ENCODE measurements around the gene RASGRP3. TPM values are rescaled to one million over a fixed set of nuclear protein-coding genes. Genes with fewer than 3 reads are reported as not detected.

Gene RASGRP3
- total and polyA plus RNA-seq, 2 donors (not counting 1 experiment from before 2014, with no cell fraction given) = 0.50 to 6.1 TPM

GRCh38 chr2:33606622-33607021 is 130.2 kb downstream of the RASGRP3 start:
- Histone ChIP-seq H2AFZ (ENCODE audit: low read length) (no peak overlapping the region), H3K4me2 (ENCODE audit: extremely low read depth, insufficient read depth, low read length) (no peak overlapping the region), H3K9me3 (ENCODE audit: control insufficient read depth, insufficient read depth, low read depth, low read length) (no peaks in the 10 kb centered on the region), H3K79me2 (ENCODE audit: control insufficient read depth, insufficient read depth, low read length) (no peaks in the 10 kb centered on the region), H4K20me1 (ENCODE audit: control insufficient read depth, extremely low read depth, insufficient read depth, low read length) (no peaks in the 10 kb centered on the region), H3K27ac (ENCODE audit: insufficient read depth, low read length) (no peak overlapping the region), H3K9ac (ENCODE audit: insufficient read depth, low read length) (no peak overlapping the region), H3K36me3 (ENCODE audit: control insufficient read depth, insufficient read depth, low read length) (no peaks in the 10 kb centered on the region), H3K27me3 (ENCODE audit: control insufficient read depth, insufficient read depth, low read length) (no peaks in the 10 kb centered on the region), H3K4me3 (replicated peaks in 1 of 4; ENCODE audit: control extremely low read depth in 1 of 4, insufficient read depth in 1 of 4, low read depth in 3 of 4, low read length in 4 of 4) (no peak overlapping the region), H3K4me1 (ENCODE audit: control insufficient read depth, extremely low read depth, insufficient read depth, low read length) (no peaks in the 10 kb centered on the region)
- no peak for TF ChIP-seq CTCF (conservative IDR thresholded peaks at IDR 0.05 in 1 of 2, IDR thresholded peaks at IDR 0.05 in 1 of 2; ENCODE audit: low read depth in 1 of 2, low read length in 2 of 2)
- no peak for TF ChIP-seq EZH2 (IDR thresholded peaks at IDR 0.05; ENCODE audit: low read length, missing control alignments)
- no peak for DNase-seq (ENCODE audit: low read depth in 2 of 2)

GRCh38 chr2:33607251-33607721 is 130.8 kb downstream of the RASGRP3 start:
- H2AFZ ChIP-seq (ENCODE audit: low read length) = no peak overlapping the region
- TF ChIP-seq CTCF (conservative IDR thresholded peaks at IDR 0.05 in 1 of 2, IDR thresholded peaks at IDR 0.05 in 1 of 2; ENCODE audit: low read depth in 1 of 2, low read length in 2 of 2) (no peak), EZH2 (IDR thresholded peaks at IDR 0.05; ENCODE audit: low read length, missing control alignments) (no peak)
- no peaks in the 10 kb centered on the region for H3K27me3 ChIP-seq (ENCODE audit: control insufficient read depth, insufficient read depth, low read length)
- no peaks in the 10 kb centered on the region for H3K9me3 ChIP-seq (ENCODE audit: control insufficient read depth, insufficient read depth, low read depth, low read length)
- H3K4me3 ChIP-seq (replicated peaks in 1 of 4; ENCODE audit: control extremely low read depth in 1 of 4, insufficient read depth in 1 of 4, low read depth in 3 of 4, low read length in 4 of 4) = no peak overlapping the region
- H3K4me2 ChIP-seq (ENCODE audit: extremely low read depth, insufficient read depth, low read length) = no peak overlapping the region
- H3K27ac ChIP-seq (ENCODE audit: insufficient read depth, low read length) = no peak overlapping the region
- H4K20me1 ChIP-seq (ENCODE audit: control insufficient read depth, extremely low read depth, insufficient read depth, low read length) = no peaks in the 10 kb centered on the region
- no peaks in the 10 kb centered on the region for H3K36me3 ChIP-seq (ENCODE audit: control insufficient read depth, insufficient read depth, low read length)
- H3K79me2 ChIP-seq (ENCODE audit: control insufficient read depth, insufficient read depth, low read length) = no peaks in the 10 kb centered on the region
- no peaks in the 10 kb centered on the region for H3K4me1 ChIP-seq (ENCODE audit: control insufficient read depth, extremely low read depth, insufficient read depth, low read length)
- no peak overlapping the region for H3K9ac ChIP-seq (ENCODE audit: insufficient read depth, low read length)
- no peak for DNase-seq (ENCODE audit: low read depth in 2 of 2)

- Histone ChIP-seq H2AFZ (ENCODE audit: low read length) (no peak overlapping the region), H3K79me2 (ENCODE audit: control insufficient read depth, insufficient read depth, low read length) (no peaks in the 10 kb centered on the region), H3K4me1 (ENCODE audit: control insufficient read depth, extremely low read depth, insufficient read depth, low read length) (no peaks in the 10 kb centered on the region), H3K9ac (ENCODE audit: insufficient read depth, low read length) (no peak overlapping the region), H3K4me2 (ENCODE audit: extremely low read depth, insufficient read depth, low read length) (no peak overlapping the region), H3K4me3 (replicated peaks in 1 of 4; ENCODE audit: control extremely low read depth in 1 of 4, insufficient read depth in 1 of 4, low read depth in 3 of 4, low read length in 4 of 4) (no peak overlapping the region), H3K9me3 (ENCODE audit: control insufficient read depth, insufficient read depth, low read depth, low read length) (no peaks in the 10 kb centered on the region), H3K27ac (ENCODE audit: insufficient read depth, low read length) (no peak overlapping the region), H3K36me3 (ENCODE audit: control insufficient read depth, insufficient read depth, low read length) (no peaks in the 10 kb centered on the region), H4K20me1 (ENCODE audit: control insufficient read depth, extremely low read depth, insufficient read depth, low read length) (no peaks in the 10 kb centered on the region), H3K27me3 (ENCODE audit: control insufficient read depth, insufficient read depth, low read length) (no peaks in the 10 kb centered on the region)
- TF ChIP-seq EZH2 (IDR thresholded peaks at IDR 0.05; ENCODE audit: low read length, missing control alignments) = no peak
- no peak for TF ChIP-seq CTCF (conservative IDR thresholded peaks at IDR 0.05 in 1 of 2, IDR thresholded peaks at IDR 0.05 in 1 of 2; ENCODE audit: low read depth in 1 of 2, low read length in 2 of 2)
- no peak for DNase-seq (ENCODE audit: low read depth in 2 of 2)
Observed at GRCh38 chr2:33607905-33608304, 131.5 kb downstream of the RASGRP3 start.

Measured in fibroblast of lung (primary cell).